Measurements from ENCODE around the gene SPAG5. TPM values are rescaled to one million over a fixed set of nuclear protein-coding genes. Genes with fewer than 3 reads are reported as not detected.

SPAG5 gene
- total and polyA plus RNA-seq, 9 of the 15 experiments (the other 6 are each of a cell fraction or from before 2014, with no cell fraction given), result 94.4 to 286 (median 151) TPM

GRCh38 chr17:28643983-28644786 is 45.4 kb upstream of the SPAG5 start (continued):
- TF ChIP-seq ZBTB11 (CRISPR knock-in tag; IDR thresholded peaks at IDR 0.05) (no peak), ZNF445 (CRISPR knock-in tag; IDR thresholded peaks at IDR 0.05; ENCODE audit: low read depth) (no peak), RFX1 (IDR thresholded peaks at IDR 0.05) (no peak), HEY1 (CRISPR knock-in tag; IDR thresholded peaks at IDR 0.05; ENCODE audit: borderline replicate concordance) (no peak), ZNF511 (CRISPR knock-in tag; IDR thresholded peaks at IDR 0.05) (no peak), PHF21A (IDR thresholded peaks at IDR 0.05; ENCODE audit: borderline replicate concordance, low read depth) (no peak), SMARCA5 (IDR thresholded peaks at IDR 0.05) (no peak), ZBTB5 (IDR thresholded peaks at IDR 0.05) (no peak), RERE (CRISPR knock-in tag; IDR thresholded peaks at IDR 0.05; ENCODE audit: borderline replicate concordance) (no peak), ZNF589 (CRISPR knock-in tag; IDR thresholded peaks at IDR 0.05; ENCODE audit: low read depth) (no peak), FOXK1 (CRISPR knock-in tag; IDR thresholded peaks at IDR 0.05; ENCODE audit: borderline replicate concordance) (no peak), HSF4 (CRISPR knock-in tag; IDR thresholded peaks at IDR 0.05; ENCODE audit: borderline replicate concordance) (no peak), TBP (optimal IDR thresholded peaks at IDR 0.05; ENCODE audit: low read depth, low read length) (no peak), ZNF184 (CRISPR knock-in tag; IDR thresholded peaks at IDR 0.05) (no peak), ZNF23 (CRISPR knock-in tag; IDR thresholded peaks at IDR 0.05) (no peak)

All from K562 (cell line).